Testis (tissue), 3 donors: ENCODE data around the gene COPG1. TPM values are rescaled to one million over a fixed set of nuclear protein-coding genes. Genes with fewer than 3 reads are reported as not detected.

Experiments
- DNase-seq: peaks from one replicate; pipeline ENCODE4 v3.0.0-alpha.2; 2019
- H3K27ac ChIP-seq, 2 donors: fragments of 200-600 bp; sonication (generic); one replicate each; pipeline ENCODE4 v1.5.1; 2019
- H3K27me3 ChIP-seq: fragments of 200-600 bp; sonication (generic); one replicate; pipeline ENCODE4 v1.5.1; 2019
- H3K36me3 ChIP-seq: fragments of 200-600 bp; sonication (generic); one replicate; pipeline ENCODE4 v1.5.1; 2017; ENCODE audit warnings: low read depth; ENCODE audit errors: missing control alignments
- H3K4me1 ChIP-seq: fragments of 200-600 bp; sonication (generic); one replicate; pipeline ENCODE4 v1.5.1; 2019
- H3K4me3 ChIP-seq, 2 donors: fragments of 200-600 bp; sonication (generic); one replicate each; pipeline ENCODE4 v1.5.1; 2017 to 2019
- H3K9me3 ChIP-seq: fragments of 200-600 bp; sonication (generic); one replicate; pipeline ENCODE4 v1.5.1; 2017
- POLR2A ChIP-seq: fragments of 450-650 bp; IDR thresholded peaks from one replicate; pipeline ENCODE4 v1.6.1; 2017; ENCODE audit warnings: antibody characterized with exemption, mild to moderate bottlenecking, moderate library complexity
- WGBS, 2 donors: methylation state at CpG; one replicate each; pipeline ENCODE4 v1.1.5; 2018; 5-methylcytosine and 5-hydroxymethylcytosine counted together
- intact Hi-C: fragments of 100-400 bp; cut with DNase I; formaldehyde crosslinking; loops from one replicate; pipeline ENCODE4 v1.15.1; 2023; ENCODE audit warnings: low total_unique reads
- polyA plus RNA-seq: library from polyadenylated mRNA; stranded (reverse); fragments of 350-450 nt; fragmentation: Illumina TruSeq; extraction: RNeasy Lipid Tissue Mini Kit (QIAGEN cat#74804); gene quantifications from one replicate; pipeline ENCODE4 v1.2.3, GENCODE V29; 2014; ENCODE audit warnings: low read depth, low replicate concordance; ENCODE audit not compliant: insufficient read depth
- total RNA-seq, 2 donors: library from RNA; depleted of rRNA; stranded (reverse); fragments of >200 nt; gene quantifications; one replicate each; pipeline ENCODE4 v1.2.3, GENCODE V29; 2016
- TF ChIP-seq, protein P1 (sequence below), 3 experiments: fragments of 450-650 bp in 2 of 3; fragments of 200-600 bp in 1 of 3; sonication (generic) in 1 of 3; IDR thresholded peaks; one replicate each; pipeline ENCODE4 v1.5.1; 2016 to 2019; ENCODE audit warnings: antibody characterized with exemption in 3 of 3, mild to moderate bottlenecking in 2 of 3, moderate library complexity in 1 of 3

The COPG1 gene
- total and polyA plus RNA-seq, 3 donors from 2014 or later = 94.5 to 113 (median 98.2) TPM

GRCh38 chr3:129248286-129248979 is 973 bp upstream of the COPG1 start:
- no peaks in the 10 kb centered on the region for H3K36me3 ChIP-seq
- TF ChIP-seq, protein P1, sequence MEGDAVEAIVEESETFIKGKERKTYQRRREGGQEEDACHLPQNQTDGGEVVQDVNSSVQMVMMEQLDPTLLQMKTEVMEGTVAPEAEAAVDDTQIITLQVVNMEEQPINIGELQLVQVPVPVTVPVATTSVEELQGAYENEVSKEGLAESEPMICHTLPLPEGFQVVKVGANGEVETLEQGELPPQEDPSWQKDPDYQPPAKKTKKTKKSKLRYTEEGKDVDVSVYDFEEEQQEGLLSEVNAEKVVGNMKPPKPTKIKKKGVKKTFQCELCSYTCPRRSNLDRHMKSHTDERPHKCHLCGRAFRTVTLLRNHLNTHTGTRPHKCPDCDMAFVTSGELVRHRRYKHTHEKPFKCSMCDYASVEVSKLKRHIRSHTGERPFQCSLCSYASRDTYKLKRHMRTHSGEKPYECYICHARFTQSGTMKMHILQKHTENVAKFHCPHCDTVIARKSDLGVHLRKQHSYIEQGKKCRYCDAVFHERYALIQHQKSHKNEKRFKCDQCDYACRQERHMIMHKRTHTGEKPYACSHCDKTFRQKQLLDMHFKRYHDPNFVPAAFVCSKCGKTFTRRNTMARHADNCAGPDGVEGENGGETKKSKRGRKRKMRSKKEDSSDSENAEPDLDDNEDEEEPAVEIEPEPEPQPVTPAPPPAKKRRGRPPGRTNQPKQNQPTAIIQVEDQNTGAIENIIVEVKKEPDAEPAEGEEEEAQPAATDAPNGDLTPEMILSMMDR (IDR thresholded peaks at IDR 0.05) = no peak
- no peak for TF ChIP-seq POLR2A
- intact Hi-C loops = loop anchor here (10.0 kb wide), 1 partner anchor 274 kb away; no protein-coding TSS in a partner anchor
- no peak for DNase-seq
- 31 to 36% methylated on average over 21 of the region's 21 CpGs for WGBS, 2 donors
- H3K4me3 ChIP-seq = peak overlapping the region; percentile 82 to 88
- no peaks in the 10 kb centered on the region for H3K27me3 ChIP-seq
- peaks cover 21% of the 10 kb centered on the region for H3K4me1 ChIP-seq
- peak overlapping the region in 1 of 2 donors; percentile 78 for H3K27ac ChIP-seq
- H3K9me3 ChIP-seq = no peaks in the 10 kb centered on the region

- TF ChIP-seq POLR2A = no peak
- TF ChIP-seq, protein P1 (IDR thresholded peaks at IDR 0.05) = no peak
- Histone ChIP-seq H3K27ac (no peak overlapping the region), H3K27me3 (no peaks in the 10 kb centered on the region), H3K36me3 (no peaks in the 10 kb centered on the region), H3K4me1 (peaks cover 12% of the 10 kb centered on the region), H3K9me3 (no peaks in the 10 kb centered on the region), H3K4me3 (no peak overlapping the region)
- intact Hi-C loops = no loop called here
- WGBS, 2 donors = 90 to 100% methylated on average over 3 to 4 of the region's 4 CpGs
- no peak for DNase-seq
Observed at GRCh38 chr3:129252748-129253147, 3.3 kb downstream of the COPG1 start.

DNA sequence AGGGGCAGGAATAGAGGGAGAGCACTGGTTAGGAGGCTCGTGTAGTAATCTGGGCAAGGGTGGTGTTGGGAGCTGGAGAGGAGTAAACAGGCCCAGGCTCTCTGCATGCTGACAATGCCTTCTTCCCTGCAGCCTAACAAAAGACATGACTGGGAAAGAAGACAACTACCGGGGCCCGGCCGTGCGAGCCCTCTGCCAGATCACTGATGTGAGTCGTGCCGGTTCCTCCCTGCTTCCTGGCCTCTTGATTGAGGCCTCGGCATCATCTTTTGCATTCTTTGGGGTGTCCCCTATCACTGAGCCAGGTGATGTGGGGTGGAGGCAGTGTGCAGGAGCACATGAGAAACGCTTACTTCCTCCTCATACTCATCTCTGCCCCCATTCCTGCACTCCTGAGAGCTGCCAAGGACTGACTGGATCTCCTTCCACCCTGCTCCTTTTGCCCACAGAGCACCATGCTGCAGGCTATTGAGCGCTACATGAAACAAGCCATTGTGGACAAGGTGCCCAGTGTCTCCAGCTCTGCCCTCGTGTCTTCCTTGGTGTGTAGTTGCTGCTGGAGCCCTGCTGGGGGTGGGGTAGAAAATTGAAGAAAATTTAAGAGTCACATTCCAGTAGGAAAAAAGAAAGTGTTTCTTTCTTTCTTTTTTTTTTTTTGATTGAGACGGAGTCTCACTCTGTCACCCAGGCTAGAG is 5.3 kb downstream of the COPG1 start:
- intact Hi-C loops = no loop called here
- H3K4me3 ChIP-seq = no peak overlapping the region
- TF ChIP-seq, protein P1 (IDR thresholded peaks at IDR 0.05) = no peak
- TF ChIP-seq POLR2A = no peak
- no peaks in the 10 kb centered on the region for H3K27me3 ChIP-seq
- WGBS, 2 donors = 87% methylated on average over 12 of the region's 12 CpGs
- no peak overlapping the region for H3K27ac ChIP-seq
- peaks cover 7% of the 10 kb centered on the region for H3K4me1 ChIP-seq
- no peaks in the 10 kb centered on the region for H3K9me3 ChIP-seq
- no peaks in the 10 kb centered on the region for H3K36me3 ChIP-seq
- no peak for DNase-seq

- no peaks in the 10 kb centered on the region for H3K9me3 ChIP-seq
- 81 to 93% methylated on average over 6 of the region's 6 CpGs for WGBS, 2 donors
- H3K36me3 ChIP-seq = no peaks in the 10 kb centered on the region
- no peak overlapping the region for H3K27ac ChIP-seq
- DNase-seq = no peak
- intact Hi-C loops = no loop called here
- no peaks in the 10 kb centered on the region for H3K27me3 ChIP-seq
- TF ChIP-seq POLR2A = no peak
- TF ChIP-seq, protein P1 (IDR thresholded peaks at IDR 0.05) = no peak
- H3K4me3 ChIP-seq = no peak overlapping the region
- no peaks in the 10 kb centered on the region for H3K4me1 ChIP-seq
Observed at GRCh38 chr3:129256270-129256669, 6.9 kb downstream of the COPG1 start.
